ENCODE measurements around the gene ARFGAP1. TPM values are rescaled to one million over a fixed set of nuclear protein-coding genes. Genes with fewer than 3 reads are reported as not detected.

Gene ARFGAP1
- total RNA-seq, 1 donor from 2014 or later: 57.0 TPM

DNA sequence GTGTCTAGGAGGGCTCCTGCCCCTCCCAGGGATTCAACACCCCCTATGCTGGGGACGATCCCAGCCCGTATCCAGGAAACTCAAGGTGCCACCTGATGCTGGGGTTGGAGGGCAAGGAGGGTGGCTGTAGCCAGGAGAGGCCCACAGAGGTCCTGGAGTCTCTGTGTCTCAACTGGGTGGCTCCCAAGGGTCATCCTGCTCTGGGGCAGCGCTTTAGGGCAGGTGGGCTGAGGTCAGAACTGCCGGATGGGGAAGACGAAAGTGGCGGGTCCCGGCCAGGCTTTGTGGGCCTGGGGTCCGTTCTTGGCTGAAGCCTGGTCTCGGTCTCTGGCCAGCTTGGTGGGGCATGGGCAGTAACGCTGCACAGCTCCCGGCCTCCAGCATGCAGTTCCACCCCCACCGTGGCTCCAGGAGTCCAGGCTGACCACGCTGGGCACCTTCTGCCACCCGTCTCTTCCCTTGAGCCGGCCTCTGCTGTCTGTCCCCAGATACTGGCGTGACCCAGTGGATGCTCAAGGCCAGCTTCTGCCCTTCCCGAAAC is 17.6 kb downstream of the ARFGAP1 start:
- no peak overlapping the region for H3K4me3 ChIP-seq
- DNase-seq (ENCODE audit: low spot score in 2 of 2): no peak
- peaks cover 33 to 39% of the 10 kb centered on the region in 2 donors for H3K36me3 ChIP-seq
- TF ChIP-seq, protein P1, sequence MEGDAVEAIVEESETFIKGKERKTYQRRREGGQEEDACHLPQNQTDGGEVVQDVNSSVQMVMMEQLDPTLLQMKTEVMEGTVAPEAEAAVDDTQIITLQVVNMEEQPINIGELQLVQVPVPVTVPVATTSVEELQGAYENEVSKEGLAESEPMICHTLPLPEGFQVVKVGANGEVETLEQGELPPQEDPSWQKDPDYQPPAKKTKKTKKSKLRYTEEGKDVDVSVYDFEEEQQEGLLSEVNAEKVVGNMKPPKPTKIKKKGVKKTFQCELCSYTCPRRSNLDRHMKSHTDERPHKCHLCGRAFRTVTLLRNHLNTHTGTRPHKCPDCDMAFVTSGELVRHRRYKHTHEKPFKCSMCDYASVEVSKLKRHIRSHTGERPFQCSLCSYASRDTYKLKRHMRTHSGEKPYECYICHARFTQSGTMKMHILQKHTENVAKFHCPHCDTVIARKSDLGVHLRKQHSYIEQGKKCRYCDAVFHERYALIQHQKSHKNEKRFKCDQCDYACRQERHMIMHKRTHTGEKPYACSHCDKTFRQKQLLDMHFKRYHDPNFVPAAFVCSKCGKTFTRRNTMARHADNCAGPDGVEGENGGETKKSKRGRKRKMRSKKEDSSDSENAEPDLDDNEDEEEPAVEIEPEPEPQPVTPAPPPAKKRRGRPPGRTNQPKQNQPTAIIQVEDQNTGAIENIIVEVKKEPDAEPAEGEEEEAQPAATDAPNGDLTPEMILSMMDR (IDR thresholded peaks at IDR 0.05): no peak
- H3K27ac ChIP-seq: no peak overlapping the region
- no peaks in the 10 kb centered on the region for H3K4me1 ChIP-seq
- H3K9me3 ChIP-seq: no peaks in the 10 kb centered on the region
- no peaks in the 10 kb centered on the region for H3K27me3 ChIP-seq
- intact Hi-C loops (cut with DNase I): no loop called here

DNA sequence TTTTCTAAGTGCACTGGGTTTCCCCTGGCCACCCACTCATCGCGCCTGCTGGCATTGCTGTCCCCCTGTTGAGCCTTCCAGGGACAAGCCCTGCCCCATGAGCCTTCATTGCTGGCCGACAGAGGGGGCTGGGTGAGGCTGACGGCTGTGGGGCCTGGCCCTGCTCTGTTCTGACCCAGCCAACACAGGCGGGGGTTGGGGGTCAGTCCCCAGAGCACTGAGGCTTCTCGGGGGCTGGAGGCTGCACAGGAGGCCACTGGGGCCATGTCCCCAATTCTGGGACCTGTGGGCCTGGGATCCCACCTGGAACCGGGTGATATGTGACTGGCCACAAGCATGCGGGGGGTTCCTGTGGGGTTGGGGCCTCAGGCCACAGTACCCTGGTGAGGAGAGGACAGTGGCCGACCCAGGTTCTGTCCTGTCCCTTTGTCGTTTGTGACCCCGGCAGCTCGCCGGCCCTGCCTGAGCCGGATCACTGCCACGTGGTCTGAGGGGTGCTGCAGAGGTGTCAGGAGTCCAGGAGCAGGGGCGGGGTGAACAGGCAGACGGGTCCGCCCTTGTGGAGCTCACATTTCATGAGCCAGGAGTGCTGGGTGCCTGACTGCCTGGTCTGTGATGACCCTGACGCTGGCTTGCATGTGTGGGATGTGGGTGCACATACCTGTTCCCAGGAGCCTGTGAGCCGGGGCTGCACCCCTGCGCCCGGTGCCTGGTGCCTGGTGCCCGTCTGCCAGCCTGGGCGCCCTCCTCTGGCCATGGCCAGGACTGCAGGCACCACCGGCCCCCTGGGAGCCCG is 18.3 kb downstream of the ARFGAP1 start:
- H3K4me1 ChIP-seq: no peaks in the 10 kb centered on the region
- H3K27me3 ChIP-seq: peaks cover 6% of the 10 kb centered on the region
- peaks cover 29 to 32% of the 10 kb centered on the region in 2 donors for H3K36me3 ChIP-seq
- no peak overlapping the region for H3K4me3 ChIP-seq
- intact Hi-C loops (cut with DNase I): no loop called here
- H3K27ac ChIP-seq: no peak overlapping the region
- no peaks in the 10 kb centered on the region for H3K9me3 ChIP-seq
- no peak for DNase-seq (ENCODE audit: low spot score in 2 of 2)
- TF ChIP-seq, protein P1 (IDR thresholded peaks at IDR 0.05): peak; percentile 32 to 63 (median 55)

DNA sequence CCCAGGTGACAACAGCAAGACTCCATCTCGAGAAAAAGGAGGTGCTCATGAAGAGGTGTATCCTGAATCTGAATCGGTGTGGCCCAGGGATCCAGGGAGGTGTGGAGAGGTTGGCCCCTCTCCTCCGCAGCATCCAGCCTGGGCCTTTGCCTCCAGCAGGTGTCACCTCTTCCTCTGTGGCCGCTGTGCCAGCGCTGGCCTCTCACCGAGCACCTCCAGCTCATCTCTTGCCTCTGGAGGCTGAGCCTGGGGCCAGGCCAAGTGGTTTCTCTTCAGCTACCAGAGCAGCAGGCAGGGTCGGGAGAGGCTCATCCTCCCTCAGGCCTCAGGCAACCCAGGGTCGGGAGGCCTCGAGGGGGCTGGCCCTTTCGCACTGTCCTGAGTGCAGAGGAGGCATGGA is 19.2 kb downstream of the ARFGAP1 start:
- intact Hi-C loops (cut with DNase I): no loop called here
- no peak overlapping the region for H3K4me3 ChIP-seq
- H3K27me3 ChIP-seq: peaks cover 13% of the 10 kb centered on the region
- DNase-seq (ENCODE audit: low spot score in 2 of 2): no peak
- peaks cover 21 to 23% of the 10 kb centered on the region in 2 donors for H3K36me3 ChIP-seq
- TF ChIP-seq, protein P1 (IDR thresholded peaks at IDR 0.05): no peak
- H3K4me1 ChIP-seq: no peaks in the 10 kb centered on the region
- no peak overlapping the region for H3K27ac ChIP-seq
- no peaks in the 10 kb centered on the region for H3K9me3 ChIP-seq

DNA sequence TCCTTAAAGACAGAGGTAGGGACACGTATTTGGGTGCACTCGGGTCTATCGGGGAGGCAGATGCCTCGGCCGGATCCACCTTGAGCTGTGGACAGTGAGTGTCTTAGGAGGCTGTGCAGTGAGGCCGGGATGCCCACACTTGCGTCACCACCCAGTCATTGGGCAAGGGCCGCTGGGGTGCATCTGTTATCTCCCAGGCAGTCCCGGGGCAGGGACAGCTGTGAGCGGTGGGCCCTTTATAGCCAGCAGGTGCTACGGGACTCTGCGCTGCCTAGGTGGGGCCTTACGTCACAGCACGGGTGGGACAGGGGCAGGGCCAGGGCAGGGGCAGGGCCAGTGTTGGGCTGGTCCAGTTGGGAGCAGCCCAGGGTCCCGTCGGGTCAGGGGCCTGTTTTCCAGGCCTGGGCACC is 19.7 kb downstream of the ARFGAP1 start:
- Histone ChIP-seq H3K4me1 (no peaks in the 10 kb centered on the region), H3K9me3 (no peaks in the 10 kb centered on the region), H3K4me3 (no peak overlapping the region), H3K36me3 (peaks cover 18 to 21% of the 10 kb centered on the region in 2 donors), H3K27ac (no peak overlapping the region), H3K27me3 (peaks cover 13% of the 10 kb centered on the region)
- intact Hi-C loops (cut with DNase I): no loop called here
- DNase-seq (ENCODE audit: low spot score in 2 of 2): no peak
- TF ChIP-seq, protein P1 (IDR thresholded peaks at IDR 0.05): no peak

GRCh38 chr20:63292904-63293303 is 20.3 kb downstream of the ARFGAP1 start, which contains the start of gene COL20A1:
COL20A1 (plus strand) TSS chr20:63293186; CDS start chr20:63295108, 1,922 bp downstream.
- TF ChIP-seq, protein P1 (IDR thresholded peaks at IDR 0.05): no peak
- Histone ChIP-seq H3K9me3 (no peaks in the 10 kb centered on the region), H3K27me3 (peaks cover 16% of the 10 kb centered on the region), H3K4me1 (no peaks in the 10 kb centered on the region), H3K36me3 (peaks cover 12 to 14% of the 10 kb centered on the region in 2 donors), H3K4me3 (no peak within 1 kb of the TSS), H3K27ac (no peak within 1 kb of the TSS)
- intact Hi-C loops (cut with DNase I): no loop called here
- no peak for DNase-seq (ENCODE audit: low spot score in 2 of 2)
